ENCODE results near the gene GLP2R. TPM values are rescaled to one million over a fixed set of nuclear protein-coding genes. Genes with fewer than 3 reads are reported as not detected.

Gene GLP2R
- total RNA-seq, 1 experiment from 2014 or later = 0.08 TPM

DNA sequence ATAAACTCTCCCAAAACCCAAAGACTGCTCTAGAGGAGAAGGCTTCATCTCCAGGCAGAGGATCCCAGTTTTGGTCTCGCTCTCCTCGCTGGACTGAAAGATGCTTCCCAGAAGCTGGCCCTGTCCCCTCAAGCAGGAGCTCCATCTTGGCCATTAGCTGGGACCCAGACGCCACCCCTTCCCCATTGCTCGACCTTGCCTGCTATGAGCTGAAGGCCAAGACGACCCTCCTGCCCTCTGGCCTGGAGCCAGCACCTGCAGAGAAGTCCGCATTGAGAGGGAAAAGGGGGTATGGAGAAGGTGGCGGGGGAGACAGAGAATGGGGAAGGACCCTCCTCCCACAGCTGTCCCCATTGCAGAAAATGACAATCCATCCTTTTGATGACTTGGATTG lies 82.9 kb downstream of the GLP2R start:
- H3K27me3 ChIP-seq (ENCODE audit: control insufficient read depth, insufficient read depth, low read length) = no peaks in the 10 kb centered on the region; the same call in 1 of the 2 replicates
- CTCF ChIA-PET = interaction anchor here (0.5 to 0.6 kb wide), 3 partner anchors 26 to 391 kb away, joined by 3 to 10 read pairs (median 3); no protein-coding TSS in a partner anchor

GRCh38 chr17:9911089-9911488 lies 85.4 kb downstream of the GLP2R start:
- CTCF ChIA-PET = no interaction called here
- Histone ChIP-seq H3K27ac (ENCODE audit: low read length) (no peak overlapping the region), H3K4me3 (ENCODE audit: low read depth in 2 of 2, low read length in 2 of 2) (no peak overlapping the region), H3K9me3 (ENCODE audit: control insufficient read depth, insufficient read depth, low read depth, low read length) (no peaks in the 10 kb centered on the region), H3K4me1 (ENCODE audit: control insufficient read depth, insufficient read depth, low read length) (no peaks in the 10 kb centered on the region), H3K27me3 (ENCODE audit: control insufficient read depth, insufficient read depth, low read length) (no peaks in the 10 kb centered on the region; the same call in 1 of the 2 replicates), H3K36me3 (ENCODE audit: control insufficient read depth, insufficient read depth, low read length) (no peaks in the 10 kb centered on the region)
- ATAC-seq (no peak), DNase-seq (ENCODE audit: low read depth, low spot score) (no peak)
- POLR2A ChIA-PET = no interaction called here
- no peak for TF ChIP-seq REST (IDR thresholded peaks at IDR 0.05; ENCODE audit: insufficient read depth in 1 of 2, low read depth in 2 of 2, low read length in 1 of 2)
- TF ChIP-seq, protein P1, sequence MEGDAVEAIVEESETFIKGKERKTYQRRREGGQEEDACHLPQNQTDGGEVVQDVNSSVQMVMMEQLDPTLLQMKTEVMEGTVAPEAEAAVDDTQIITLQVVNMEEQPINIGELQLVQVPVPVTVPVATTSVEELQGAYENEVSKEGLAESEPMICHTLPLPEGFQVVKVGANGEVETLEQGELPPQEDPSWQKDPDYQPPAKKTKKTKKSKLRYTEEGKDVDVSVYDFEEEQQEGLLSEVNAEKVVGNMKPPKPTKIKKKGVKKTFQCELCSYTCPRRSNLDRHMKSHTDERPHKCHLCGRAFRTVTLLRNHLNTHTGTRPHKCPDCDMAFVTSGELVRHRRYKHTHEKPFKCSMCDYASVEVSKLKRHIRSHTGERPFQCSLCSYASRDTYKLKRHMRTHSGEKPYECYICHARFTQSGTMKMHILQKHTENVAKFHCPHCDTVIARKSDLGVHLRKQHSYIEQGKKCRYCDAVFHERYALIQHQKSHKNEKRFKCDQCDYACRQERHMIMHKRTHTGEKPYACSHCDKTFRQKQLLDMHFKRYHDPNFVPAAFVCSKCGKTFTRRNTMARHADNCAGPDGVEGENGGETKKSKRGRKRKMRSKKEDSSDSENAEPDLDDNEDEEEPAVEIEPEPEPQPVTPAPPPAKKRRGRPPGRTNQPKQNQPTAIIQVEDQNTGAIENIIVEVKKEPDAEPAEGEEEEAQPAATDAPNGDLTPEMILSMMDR (IDR thresholded peaks at IDR 0.05) = no peak
- no peak for TF ChIP-seq SIN3A (IDR thresholded peaks at IDR 0.05; ENCODE audit: borderline replicate concordance, insufficient read depth, low read depth, low read length)
- no peak for TF ChIP-seq TCF7L2 (IDR thresholded peaks at IDR 0.05; ENCODE audit: low read depth, low read length)
- TF ChIP-seq POLR2AphosphoS5 (IDR thresholded peaks at IDR 0.05; ENCODE audit: low read depth, low read length) = no peak
- BruUV-seq (replicated peaks) = no TSS peak
- in situ Hi-C loops (cut with HindIII; ENCODE audit: low pct_unique_long_range_greater_than_20kb, low sequenced_read_pairs) = no loop called here
- intact Hi-C loops (cut with micrococcal nuclease; ENCODE audit: unreplicated experiment) = no loop called here

More for the DNA sequence above, 82.9 kb downstream of the GLP2R start:
- H3K4me1 ChIP-seq (ENCODE audit: control insufficient read depth, insufficient read depth, low read length) = no peaks in the 10 kb centered on the region
- H3K4me3 ChIP-seq (ENCODE audit: low read depth in 2 of 2, low read length in 2 of 2) = no peak overlapping the region
- intact Hi-C loops (cut with micrococcal nuclease; ENCODE audit: unreplicated experiment) (no loop called here), in situ Hi-C loops (cut with HindIII; ENCODE audit: low pct_unique_long_range_greater_than_20kb, low sequenced_read_pairs) (no loop called here)
- DNase-seq (ENCODE audit: low read depth, low spot score) (no peak), ATAC-seq (no peak)
- no peak overlapping the region for H3K27ac ChIP-seq (ENCODE audit: low read length)
- no peaks in the 10 kb centered on the region for H3K36me3 ChIP-seq (ENCODE audit: control insufficient read depth, insufficient read depth, low read length)
- H3K9me3 ChIP-seq (ENCODE audit: control insufficient read depth, insufficient read depth, low read depth, low read length) = no peaks in the 10 kb centered on the region
- POLR2A ChIA-PET = no interaction called here
- no TSS peak for BruUV-seq (replicated peaks)
- TF ChIP-seq REST (IDR thresholded peaks at IDR 0.05; ENCODE audit: insufficient read depth in 1 of 2, low read depth in 2 of 2, low read length in 1 of 2) (no peak), SIN3A (IDR thresholded peaks at IDR 0.05; ENCODE audit: borderline replicate concordance, insufficient read depth, low read depth, low read length) (no peak), TCF7L2 (IDR thresholded peaks at IDR 0.05; ENCODE audit: low read depth, low read length) (no peak), POLR2AphosphoS5 (IDR thresholded peaks at IDR 0.05; ENCODE audit: low read depth, low read length) (no peak)
- TF ChIP-seq, protein P1 (IDR thresholded peaks at IDR 0.05) = no peak

Data from Panc1 (cell line).